ENCODE data around the gene CACNA1C.

GRCh38 chr12:2173971-2174370, 121.2 kb downstream of the CACNA1C start:
- TF ChIP-seq, protein P1, sequence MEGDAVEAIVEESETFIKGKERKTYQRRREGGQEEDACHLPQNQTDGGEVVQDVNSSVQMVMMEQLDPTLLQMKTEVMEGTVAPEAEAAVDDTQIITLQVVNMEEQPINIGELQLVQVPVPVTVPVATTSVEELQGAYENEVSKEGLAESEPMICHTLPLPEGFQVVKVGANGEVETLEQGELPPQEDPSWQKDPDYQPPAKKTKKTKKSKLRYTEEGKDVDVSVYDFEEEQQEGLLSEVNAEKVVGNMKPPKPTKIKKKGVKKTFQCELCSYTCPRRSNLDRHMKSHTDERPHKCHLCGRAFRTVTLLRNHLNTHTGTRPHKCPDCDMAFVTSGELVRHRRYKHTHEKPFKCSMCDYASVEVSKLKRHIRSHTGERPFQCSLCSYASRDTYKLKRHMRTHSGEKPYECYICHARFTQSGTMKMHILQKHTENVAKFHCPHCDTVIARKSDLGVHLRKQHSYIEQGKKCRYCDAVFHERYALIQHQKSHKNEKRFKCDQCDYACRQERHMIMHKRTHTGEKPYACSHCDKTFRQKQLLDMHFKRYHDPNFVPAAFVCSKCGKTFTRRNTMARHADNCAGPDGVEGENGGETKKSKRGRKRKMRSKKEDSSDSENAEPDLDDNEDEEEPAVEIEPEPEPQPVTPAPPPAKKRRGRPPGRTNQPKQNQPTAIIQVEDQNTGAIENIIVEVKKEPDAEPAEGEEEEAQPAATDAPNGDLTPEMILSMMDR (IDR thresholded peaks at IDR 0.05): no peak
- no peak for TF ChIP-seq POLR2A (IDR thresholded peaks at IDR 0.05)
